Endothelial cell of umbilical vein (primary cell): Measurements from ENCODE around the gene PPP2CA. TPM values are rescaled to one million over a fixed set of nuclear protein-coding genes. Genes with fewer than 3 reads are reported as not detected.
A peak's percentile ranks its signal among the peaks of the same experiment; 100 is the strongest.

Source experiments
- Bru-seq: library from RNA; stranded (reverse); fragments of 400-500 nt; gene quantifications from one replicate; lab custom pipeline; 2021; lab: Mats Ljungman, UMichigan
- BruChase-seq, 2 experiments: library from RNA; stranded (reverse); fragments of 400-500 nt; gene quantifications; one replicate each; lab custom pipeline; 2021; lab: Mats Ljungman, UMichigan
- BruUV-seq: library from RNA; stranded (reverse); fragments of 400-500 nt; replicated peaks from 2 replicates; lab custom pipeline; 2021; lab: Mats Ljungman, UMichigan
- CTCF ChIA-PET: fragments of 300-600, 350-600 bp; sonication (Branson Sonifier 250); formaldehyde crosslinking; loops from one replicate; lab custom pipeline; 2021; ENCODE audit warnings: antibody characterized with exemption, inconsistent platforms; lab: Charles Lee
- POLR2A ChIA-PET: fragments of 300-600, 350-600 bp; sonication (Branson Sonifier 250); formaldehyde crosslinking; loops from one replicate; lab custom pipeline; 2021; ENCODE audit warnings: antibody characterized with exemption, inconsistent platforms; lab: Charles Lee
- DNase-seq: peaks from one replicate; pipeline ENCODE4 v3.0.0-alpha.2; 2011; ENCODE audit warnings: low read depth, low spot score
- FAIRE-seq: peaks from 2 replicates; lab custom pipeline; 2011; peaks lifted over from hg19 to GRCh38; lab: Jason Lieb, UNC
- H2AFZ ChIP-seq: 2 replicates; pipeline ENCODE4 v1.6.0; 2012; ENCODE audit warnings: low read depth, low read length, control low read depth, inconsistent platforms
- H3K27ac ChIP-seq: 2 replicates; pipeline ENCODE4 v1.5.1; 2011; ENCODE audit warnings: low read depth, mild to moderate bottlenecking, control low read depth, low read length, moderate library complexity; ENCODE audit not compliant: insufficient read depth
- H3K27me3 ChIP-seq, 2 experiments: 2 replicates each; pipeline versions ENCODE4 v1.6.0 to v1.6.1; 2011; ENCODE audit warnings: low read length in 2 of 2, mixed read lengths in 1 of 2; ENCODE audit not compliant: control insufficient read depth in 2 of 2, insufficient read depth in 2 of 2
- H3K36me3 ChIP-seq, 2 experiments: 2 replicates in 1 of 2; 3 replicates in 1 of 2; pipeline ENCODE4 v1.5.1; 2011; ENCODE audit warnings: low read length in 2 of 2, mild to moderate bottlenecking in 1 of 2, moderate library complexity in 1 of 2; ENCODE audit not compliant: control insufficient read depth in 2 of 2, insufficient read depth in 2 of 2; ENCODE audit errors: extremely low read depth in 1 of 2
- H3K4me1 ChIP-seq: 3 replicates; pipeline ENCODE4 v1.5.1; 2011; ENCODE audit warnings: mild to moderate bottlenecking, low read length; ENCODE audit not compliant: control insufficient read depth, insufficient read depth; ENCODE audit errors: extremely low read depth
- H3K4me2 ChIP-seq: 2 replicates; pipeline ENCODE4 v1.6.1; 2011; ENCODE audit warnings: low read length, control low read depth, mixed read lengths; ENCODE audit not compliant: insufficient read depth
- H3K4me3 ChIP-seq, 3 experiments: fragments of 200-600 bp in 1 of 3; sonication (generic), shearing (Covaris generic) in 1 of 3; replicated peaks in 1 of 3; 2 replicates each; pipeline ENCODE4 v1.5.1; 2011 to 2016; ENCODE audit warnings: control low read depth in 3 of 3, low read length in 3 of 3, mild to moderate bottlenecking in 2 of 3, inconsistent platforms in 1 of 3, low read depth in 1 of 3, moderate library complexity in 1 of 3; ENCODE audit not compliant: insufficient read depth in 1 of 3
- H3K79me2 ChIP-seq: 2 replicates; pipeline ENCODE4 v1.6.0; 2012; ENCODE audit warnings: low read length, inconsistent platforms; ENCODE audit not compliant: control insufficient read depth, insufficient read depth
- H3K9ac ChIP-seq: replicated peaks from 2 replicates; pipeline ENCODE3; 2011; ENCODE audit warnings: low read length, control low read depth; ENCODE audit not compliant: insufficient read depth; ENCODE audit errors: extremely low read depth
- H3K9me1 ChIP-seq: replicated peaks from 3 replicates; pipeline ENCODE4 v1.6.0; 2011; ENCODE audit warnings: mild to moderate bottlenecking, low read length; ENCODE audit not compliant: control insufficient read depth, insufficient read depth; ENCODE audit errors: extremely low read depth
- H3K9me3 ChIP-seq: replicated peaks from 2 replicates; pipeline ENCODE4 v1.5.1; 2012; ENCODE audit warnings: low read length, inconsistent platforms; ENCODE audit not compliant: control insufficient read depth, insufficient read depth
- H4K20me1 ChIP-seq: replicated peaks from 2 replicates; pipeline ENCODE3; 2011; ENCODE audit warnings: mild to moderate bottlenecking, low read length; ENCODE audit not compliant: control insufficient read depth, insufficient read depth; ENCODE audit errors: extremely low read depth
- FOS ChIP-seq: IDR thresholded peaks from 2 replicates; pipeline ENCODE4 v1.6.1; 2011; ENCODE audit warnings: mild to moderate bottlenecking, low read length, moderate library complexity, borderline replicate concordance; ENCODE audit not compliant: insufficient read depth
- GATA2 ChIP-seq: IDR thresholded peaks from 2 replicates; pipeline ENCODE4 v1.7.0; 2011; ENCODE audit warnings: low read depth, mild to moderate bottlenecking, moderate library complexity, mixed read lengths, low read length; ENCODE audit not compliant: insufficient read length, insufficient read depth
- JUN ChIP-seq: IDR thresholded peaks from 2 replicates; pipeline ENCODE4 v1.6.1; 2011; ENCODE audit warnings: borderline replicate concordance, low read depth; ENCODE audit not compliant: insufficient read length, insufficient read depth
- POLR2A ChIP-seq: IDR thresholded peaks from 2 replicates; pipeline ENCODE4 v1.6.1; 2012; ENCODE audit warnings: low read depth, mild to moderate bottlenecking, control low read depth, low read length
- POLR2AphosphoS5 ChIP-seq: IDR thresholded peaks from 2 replicates; pipeline ENCODE4 v1.6.1; 2012; ENCODE audit warnings: low read depth, mild to moderate bottlenecking, control low read depth, low read length, moderate library complexity; ENCODE audit not compliant: insufficient read depth
- dilution Hi-C: fragments of 300-500 bp; cut with MboI; formaldehyde crosslinking; loops from one replicate; pipeline ENCODE4 v1.15.0; 2019; ENCODE audit warnings: low sequenced_read_pairs; ENCODE audit not compliant: extremely low pct_ligation_motif_present
- intact Hi-C: fragments of 100-400 bp; cut with micrococcal nuclease; formaldehyde crosslinking; loops from one replicate; pipeline ENCODE4 v1.10.0; 2022
- long read RNA-seq: library from polyadenylated mRNA; stranded (forward); transcript quantifications from one replicate; pipeline ENCODE4 v2.0.0, GENCODE V29; 2021
- polyA minus RNA-seq, 3 experiments: library from RNA; depleted of rRNA, polyadenylated mRNA; stranded (reverse); fragments of >200 nt; gene quantifications; 1 replicate in 1 of 3; 2 replicates in 2 of 3; pipeline ENCODE4 v1.2.3, GENCODE V29; 2011
- polyA plus RNA-seq, 4 experiments: library from polyadenylated mRNA; depleted of rRNA in 3 of 4; stranded (reverse) in 3 of 4; unstranded in 1 of 4; fragments of >200 nt; gene quantifications; 2 replicates each; pipeline versions ENCODE4 v1.2.1 to v1.2.3, GENCODE V29; 2011 to 2012; ENCODE audit warnings: missing spikeins in 1 of 4
- total RNA-seq: library from RNA; stranded (reverse); gene quantifications from 2 replicates; pipeline ENCODE4 v1.2.3, GENCODE V29; 2021
- TF ChIP-seq, protein P1 (sequence below), 2 donors: IDR thresholded peaks; 1 replicate in 1 of 2; 2 replicates in 1 of 2; pipeline ENCODE4 v1.5.1; 2011; ENCODE audit warnings: low read length in 2 of 2, mild to moderate bottlenecking in 2 of 2, moderate library complexity in 2 of 2, control low read depth in 1 of 2, inconsistent platforms in 1 of 2, low read depth in 1 of 2; ENCODE audit not compliant: insufficient read depth in 1 of 2; ENCODE audit errors: extremely low read depth in 1 of 2

Gene PPP2CA
- total RNA-seq, result 163 and 183 TPM in 2 replicates
- polyA plus RNA-seq, result 64.6 and 107 TPM in 2 replicates
- polyA plus RNA-seq (2011; cell fraction: cytosol; rRNA removed), result 93.5 and 116 TPM in 2 replicates
- polyA plus RNA-seq (2011; cell fraction: nucleus; rRNA removed), result 54.7 and 89.6 TPM in 2 replicates
- 157 and 199 TPM in 2 replicates for polyA plus RNA-seq (2012)
- 75.4 and 77.0 TPM in 2 replicates for polyA minus RNA-seq
- 105 TPM for polyA minus RNA-seq (2011; cell fraction: cytosol; rRNA and poly(A)+ RNA removed)
- 30.9 and 55.1 TPM in 2 replicates for polyA minus RNA-seq (2011; cell fraction: nucleus; rRNA and poly(A)+ RNA removed)
- Bru-seq, nascent RNA, result percentile 98 among the genes with signal in this experiment
- BruChase-seq, experiment 1, labeled RNA remaining after a 6-hour chase, result percentile 99 among the genes with signal in this experiment
- percentile 99 among the genes with signal in this experiment for BruChase-seq, experiment 2, labeled RNA remaining after a 2-hour chase
- long read RNA-seq, full-length matches to known transcripts, result 621 of 646 reads
- long read RNA-seq, partial matches to known transcripts, result 9 of 646 reads
- long read RNA-seq, other reads (novel, unspliced or antisense), result 16 of 646 reads

DNA sequence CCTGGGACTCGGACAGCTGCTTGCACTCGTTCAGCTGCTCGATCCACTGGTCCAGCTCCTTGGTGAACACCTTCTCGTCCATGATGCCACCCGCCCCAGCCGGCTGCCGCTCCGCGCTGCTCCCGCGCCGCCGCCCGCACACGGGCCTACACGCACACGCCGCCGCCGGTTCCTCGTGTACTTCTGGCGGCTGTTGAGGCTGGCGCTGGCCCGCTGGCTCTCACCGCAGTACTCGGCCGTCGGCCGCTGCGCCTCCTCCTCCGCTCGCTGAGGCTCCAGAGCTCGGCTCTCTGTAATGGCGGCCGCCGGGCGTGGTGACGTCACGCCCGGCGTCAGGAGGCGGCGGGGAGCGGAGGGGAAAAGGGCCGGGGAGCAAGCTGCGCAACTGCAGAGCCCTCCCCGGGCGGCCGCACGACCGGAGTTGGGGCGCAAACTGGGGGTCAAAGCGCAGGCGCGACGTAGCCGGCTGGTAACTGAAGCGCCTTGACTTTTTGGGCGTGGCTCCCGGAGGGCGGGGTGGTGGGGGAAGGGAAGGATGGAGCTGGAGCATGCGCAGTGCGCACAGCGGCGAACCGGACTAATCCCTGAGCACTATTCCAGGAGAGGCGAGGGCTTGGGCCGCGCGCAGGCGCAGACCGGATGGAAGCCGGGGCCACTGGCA is at the start of gene PPP2CA:
Gene PPP2CA, minus strand, starts transcription at position 294 of the 661 bp plus-strand sequence. Its CDS starts 212 bp downstream, at position 82.
- Histone ChIP-seq H3K4me1 (peaks cover 29% of the 10 kb centered on the region), H3K9me3 (no peaks in the 10 kb centered on the region), H2AFZ (peak within 1 kb of the TSS; percentile 70), H3K36me3 (no peaks in the 10 kb centered on the region), H3K9ac (peak within 1 kb of the TSS; percentile 100), H3K9me1 (peaks cover 3% of the 10 kb centered on the region), H3K79me2 (peaks cover 50% of the 10 kb centered on the region), H3K4me2 (peak within 1 kb of the TSS; percentile 99), H3K4me3 (peak within 1 kb of the TSS; percentile 63 to 91 (median 84)), H3K27ac (peak within 1 kb of the TSS; percentile 96), H3K27me3 (no peaks in the 10 kb centered on the region), H4K20me1 (peaks cover 21% of the 10 kb centered on the region)
- DNase-seq (peak; percentile 100), FAIRE-seq (peak; percentile 88)
- intact Hi-C loops (loop anchor here (1.0 to 2.0 kb wide), 6 partner anchors 9 to 423 kb away; no protein-coding TSS in a partner anchor), dilution Hi-C loops (no loop called here)
- ChIA-PET CTCF (interaction anchor here (0.7 to 3.0 kb wide), 13 partner anchors 15 to 186 kb away, joined by 3 to 30 read pairs (median 4); no protein-coding TSS in a partner anchor), POLR2A (interaction anchor here (0.6 to 1.8 kb wide), 9 partner anchors 8 to 354 kb away, joined by 3 to 15 read pairs (median 4); partner anchors contain the start of gene SKP1)
- TF ChIP-seq JUN, result no peak
- TF ChIP-seq POLR2A, result peak; percentile 18
- TF ChIP-seq POLR2AphosphoS5, result peak; percentile 57
- no peak for TF ChIP-seq FOS
- TF ChIP-seq, protein P1, sequence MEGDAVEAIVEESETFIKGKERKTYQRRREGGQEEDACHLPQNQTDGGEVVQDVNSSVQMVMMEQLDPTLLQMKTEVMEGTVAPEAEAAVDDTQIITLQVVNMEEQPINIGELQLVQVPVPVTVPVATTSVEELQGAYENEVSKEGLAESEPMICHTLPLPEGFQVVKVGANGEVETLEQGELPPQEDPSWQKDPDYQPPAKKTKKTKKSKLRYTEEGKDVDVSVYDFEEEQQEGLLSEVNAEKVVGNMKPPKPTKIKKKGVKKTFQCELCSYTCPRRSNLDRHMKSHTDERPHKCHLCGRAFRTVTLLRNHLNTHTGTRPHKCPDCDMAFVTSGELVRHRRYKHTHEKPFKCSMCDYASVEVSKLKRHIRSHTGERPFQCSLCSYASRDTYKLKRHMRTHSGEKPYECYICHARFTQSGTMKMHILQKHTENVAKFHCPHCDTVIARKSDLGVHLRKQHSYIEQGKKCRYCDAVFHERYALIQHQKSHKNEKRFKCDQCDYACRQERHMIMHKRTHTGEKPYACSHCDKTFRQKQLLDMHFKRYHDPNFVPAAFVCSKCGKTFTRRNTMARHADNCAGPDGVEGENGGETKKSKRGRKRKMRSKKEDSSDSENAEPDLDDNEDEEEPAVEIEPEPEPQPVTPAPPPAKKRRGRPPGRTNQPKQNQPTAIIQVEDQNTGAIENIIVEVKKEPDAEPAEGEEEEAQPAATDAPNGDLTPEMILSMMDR (IDR thresholded peaks at IDR 0.05; ENCODE audit: extremely low read depth in 1 of 2, insufficient read depth in 1 of 2, low read depth in 1 of 2, low read length in 2 of 2), result no peak
- no peak for TF ChIP-seq GATA2
- no TSS peak for BruUV-seq
